HG03457 (cell line): ENCODE results near the gene NKX2-4.
"Not testable (repeated sequence)": the region's sequence is repeated elsewhere in the genome, so short reads cannot be mapped to it uniquely, and the experiment has no call there.

Source experiments
- ATAC-seq: cut with Tn5 transposase; IDR thresholded peaks from one replicate; pipeline ENCODE4 v1.9.1; 2021; ENCODE audit warnings: moderate number of reproducible peaks; ENCODE audit not compliant: unreplicated experiment

NKX2-4 gene

GRCh38 chr20:21394551-21394950 lies 2.8 kb downstream of the NKX2-4 start:
- no peak for ATAC-seq

DNA sequence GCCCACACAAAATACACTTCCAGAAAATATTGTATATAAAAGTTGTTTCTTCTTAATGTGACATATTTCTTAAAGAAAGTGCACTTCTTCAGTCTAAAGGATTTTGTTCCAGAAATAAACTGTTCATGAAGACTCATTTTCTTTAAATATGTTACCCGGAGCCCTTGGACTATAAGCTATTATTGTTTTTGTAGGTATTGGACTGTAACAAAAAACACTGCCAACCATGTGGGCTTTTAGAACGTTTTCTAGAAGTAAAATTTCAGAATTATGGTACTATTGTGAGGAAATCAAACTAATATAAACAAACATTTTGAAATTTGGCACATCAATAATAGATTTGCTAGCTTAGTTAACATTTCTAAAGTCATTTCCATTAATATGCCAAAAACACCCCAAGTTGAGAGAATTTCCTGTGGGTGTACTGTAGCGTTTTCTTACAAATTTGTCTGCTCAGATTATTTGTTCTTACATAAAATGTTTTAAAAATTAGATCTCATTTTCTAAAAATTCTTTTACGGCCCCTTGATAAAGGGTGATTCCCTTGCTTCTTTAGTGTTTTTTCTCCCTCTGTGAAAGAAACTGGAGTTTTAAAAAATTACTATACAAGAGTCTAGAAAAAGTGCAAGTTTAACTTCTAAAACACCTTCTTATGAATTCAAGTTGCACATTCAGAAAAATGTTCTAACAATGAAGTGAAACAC lies 3.4 kb downstream of the NKX2-4 start:
- ATAC-seq = no peak

DNA sequence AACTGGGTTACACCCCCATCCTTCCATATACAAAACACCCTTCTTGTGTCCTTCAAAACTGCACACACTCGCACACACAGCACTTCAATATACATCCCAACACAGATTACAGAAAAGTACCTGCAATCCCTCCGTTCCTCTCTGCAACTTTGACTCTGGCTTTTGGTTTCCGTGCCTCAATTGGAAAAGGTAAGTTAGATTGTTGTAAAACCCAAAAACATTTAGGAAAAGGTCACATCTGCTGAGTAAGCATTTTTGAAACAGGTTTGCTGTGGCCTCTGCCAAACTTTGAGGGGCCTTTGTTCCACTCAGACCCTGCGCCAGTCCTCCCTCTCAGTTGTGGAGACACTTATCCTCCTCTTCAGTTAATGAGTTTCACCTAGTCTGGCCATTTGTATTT lies 4.2 kb downstream of the NKX2-4 start:
- no peak for ATAC-seq

- ATAC-seq = no peak
Observed at GRCh38 chr20:21391972-21392352, 5.4 kb downstream of the NKX2-4 start.

DNA sequence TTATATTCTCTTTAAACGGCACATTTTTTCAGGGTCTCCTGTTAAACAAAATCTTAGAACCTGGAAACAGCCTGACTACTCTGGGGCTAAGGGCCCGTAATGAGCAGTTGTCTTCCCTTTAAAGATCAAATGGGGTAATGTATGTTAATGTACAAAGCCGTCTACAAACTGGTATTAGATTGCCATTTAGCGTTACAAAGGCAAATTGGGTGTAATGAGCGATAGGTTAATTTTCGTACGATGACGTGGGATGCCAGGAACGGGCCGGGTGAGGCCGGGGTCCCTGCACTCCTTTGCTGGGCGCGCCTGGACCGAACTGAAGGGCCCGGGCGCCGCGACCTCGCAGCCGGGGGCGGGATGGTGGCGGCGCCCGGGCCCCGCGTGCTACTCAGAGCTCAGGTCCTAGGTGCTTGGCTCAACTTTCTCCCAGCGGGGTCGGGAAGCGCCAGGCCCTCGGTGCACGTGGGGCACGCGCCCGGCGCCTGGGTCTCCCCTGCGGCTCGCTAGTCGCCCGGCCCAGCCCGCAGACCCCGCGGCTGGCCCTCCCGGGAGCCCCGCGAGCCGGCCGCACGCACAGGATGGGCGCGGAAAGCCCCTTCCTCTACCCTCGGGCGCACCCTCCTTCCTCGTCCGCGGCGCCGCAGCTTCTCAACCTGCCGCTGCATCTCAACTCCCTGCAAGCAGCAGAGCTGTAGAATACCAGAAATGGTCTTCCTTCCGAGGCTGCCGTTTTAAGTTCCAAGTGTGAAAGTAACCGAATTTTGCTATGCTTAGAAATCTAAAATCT lies 5.9 kb downstream of the NKX2-4 start:
- ATAC-seq = no peak

- ATAC-seq = no peak
Observed at GRCh38 chr20:21390768-21391167, 6.6 kb downstream of the NKX2-4 start.

DNA sequence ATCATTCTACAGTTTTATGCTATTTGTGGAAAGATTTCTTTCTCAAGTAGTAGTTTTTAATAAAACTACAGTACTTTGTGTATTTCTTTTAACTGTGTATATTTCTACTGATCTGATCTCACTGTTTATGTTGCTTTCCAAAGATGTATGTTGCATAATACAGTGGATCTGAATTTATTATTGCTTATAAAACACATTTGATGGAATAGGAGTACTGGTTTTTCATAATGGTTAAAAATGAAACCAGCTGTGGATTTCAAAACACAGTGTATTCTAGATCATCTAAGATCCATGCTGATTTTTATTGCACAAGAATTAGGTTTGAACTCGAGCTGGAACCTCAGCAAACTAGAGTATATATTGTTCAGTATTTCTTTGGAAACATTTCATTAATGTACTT lies 8.0 kb downstream of the NKX2-4 start:
- no peak for ATAC-seq

DNA sequence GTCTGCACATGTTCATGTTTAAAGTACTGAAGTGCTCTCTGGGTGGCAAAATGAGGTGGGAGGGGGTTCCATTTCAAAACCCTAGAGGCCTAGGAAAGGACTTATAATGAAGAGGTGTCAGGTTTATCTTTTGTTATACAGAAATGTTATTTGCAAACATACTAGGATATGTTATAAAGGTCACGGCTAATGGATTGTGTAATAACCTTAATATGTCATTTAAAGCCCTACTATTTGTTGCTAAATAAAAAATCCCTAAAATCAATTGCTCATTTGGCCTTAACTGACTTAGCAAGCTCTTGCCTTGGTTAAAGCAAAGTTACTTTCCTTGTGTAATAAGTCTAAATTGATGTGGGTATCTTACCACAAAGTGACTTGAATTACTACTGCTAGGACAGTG lies 8.8 kb downstream of the NKX2-4 start:
- no peak for ATAC-seq

DNA sequence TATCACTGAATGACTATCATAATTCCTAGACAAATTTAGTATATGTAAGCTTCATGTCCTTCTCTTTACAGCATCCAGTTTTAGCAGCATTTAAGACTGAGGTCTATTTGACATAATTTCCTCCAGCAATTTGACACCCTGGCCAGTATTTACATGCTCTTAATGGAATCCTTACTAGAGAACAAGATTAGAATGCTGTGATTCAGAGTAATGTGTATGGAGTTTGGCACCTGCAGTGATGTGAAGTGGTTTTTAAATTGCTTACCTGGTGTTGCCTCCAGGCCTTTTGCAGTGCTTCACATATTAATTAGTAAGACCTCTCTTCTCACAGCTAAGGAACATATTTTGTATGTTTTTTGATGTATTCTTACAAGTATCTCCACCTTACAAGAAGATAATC lies 9.8 kb downstream of the NKX2-4 start:
- no peak for ATAC-seq

GRCh38 chr20:21386111-21386510 lies 11.2 kb downstream of the NKX2-4 start:
- no peak for ATAC-seq

DNA sequence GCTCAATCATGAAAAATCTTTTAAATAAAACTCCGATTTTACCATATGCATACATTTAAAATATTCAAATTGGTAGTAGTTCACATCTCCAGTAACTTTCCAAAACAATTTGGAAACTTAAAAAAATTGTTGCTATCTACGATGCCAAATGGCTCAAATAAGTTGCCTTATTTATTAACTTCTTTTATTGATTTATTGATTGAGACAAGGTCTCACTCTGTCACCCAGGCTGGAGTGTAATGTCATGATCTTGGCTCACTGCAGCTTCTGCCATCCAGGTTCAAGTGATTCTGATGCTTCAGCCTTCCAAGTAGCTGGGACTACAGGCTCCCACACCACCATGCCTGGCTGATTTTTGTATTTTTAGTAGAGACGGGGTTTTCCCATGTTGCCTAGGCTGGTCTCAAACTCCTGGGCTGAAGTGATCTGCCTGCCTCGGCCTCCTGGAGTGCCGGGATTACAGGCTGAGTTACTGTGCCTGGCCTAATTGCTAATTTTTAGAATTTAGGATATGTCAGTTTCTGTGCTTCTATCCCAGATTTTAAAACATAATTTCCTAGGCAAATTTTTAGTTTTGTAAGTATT lies 12.9 kb downstream of the NKX2-4 start:
- ATAC-seq = no peak

- no peak for ATAC-seq
Observed at GRCh38 chr20:21381619-21382018, 15.7 kb downstream of the NKX2-4 start.

GRCh38 chr20:21380711-21381110 lies 16.6 kb downstream of the NKX2-4 start:
- ATAC-seq = no peak

DNA sequence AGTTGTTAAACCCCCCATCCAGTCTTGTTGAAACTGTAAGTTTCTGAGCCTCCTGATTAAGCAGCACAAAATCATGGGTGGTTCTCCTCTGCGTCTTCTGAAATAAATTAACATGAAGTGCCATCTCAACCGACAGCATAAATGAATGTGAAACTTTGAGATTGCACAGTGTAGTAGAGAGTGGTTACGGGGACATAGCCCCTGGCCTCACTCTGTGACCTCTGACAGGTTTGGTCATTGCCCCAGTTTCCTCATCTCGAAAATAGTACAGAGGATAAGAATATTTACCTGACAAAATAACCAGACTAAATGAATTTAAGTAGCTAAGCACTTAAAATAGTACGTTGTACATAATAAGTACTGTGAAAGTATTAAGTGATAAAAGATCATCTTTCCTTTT lies 19.1 kb downstream of the NKX2-4 start:
- no peak for ATAC-seq

DNA sequence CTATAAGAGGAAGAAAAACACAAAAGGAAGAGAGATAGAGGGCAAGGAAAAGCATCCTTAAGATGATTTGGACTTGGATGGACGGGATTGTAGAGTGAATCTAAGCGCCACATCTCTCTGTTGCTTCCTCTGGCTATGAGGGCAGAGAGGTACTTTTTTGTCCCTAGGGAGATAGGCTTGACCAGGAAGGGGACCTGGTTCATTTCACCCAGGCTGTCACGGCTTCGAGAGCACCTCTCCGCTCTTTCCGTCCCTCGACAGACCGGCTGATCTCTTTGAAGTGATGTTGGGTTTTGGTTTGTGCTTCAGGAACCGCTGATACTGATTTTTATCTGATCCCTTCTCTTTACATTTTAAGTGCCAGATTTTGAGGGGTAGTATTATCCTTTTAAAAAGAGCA lies 19.6 kb downstream of the NKX2-4 start:
- ATAC-seq = no peak

- no peak for ATAC-seq
Observed at GRCh38 chr20:21376626-21377025, 20.7 kb downstream of the NKX2-4 start.

DNA sequence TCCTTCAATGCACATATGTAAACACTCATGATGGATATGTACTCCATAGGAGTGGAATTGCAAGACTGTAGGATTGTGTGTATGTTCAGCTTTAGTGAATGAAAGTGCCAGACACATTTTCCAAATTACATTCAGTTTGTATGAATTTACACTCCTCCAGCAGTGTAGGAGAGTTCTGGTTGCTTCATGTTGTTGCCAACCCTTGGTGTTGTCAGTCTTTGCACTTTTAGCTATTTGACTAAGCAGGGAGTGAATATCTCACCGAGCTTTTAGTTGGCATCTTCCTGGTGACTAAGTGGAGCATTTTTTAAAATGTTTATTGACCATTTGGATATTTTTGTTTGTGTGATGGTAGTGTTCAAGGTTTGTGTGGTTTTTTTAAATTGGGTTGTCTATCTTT lies 23.9 kb downstream of the NKX2-4 start:
- no peak for ATAC-seq

DNA sequence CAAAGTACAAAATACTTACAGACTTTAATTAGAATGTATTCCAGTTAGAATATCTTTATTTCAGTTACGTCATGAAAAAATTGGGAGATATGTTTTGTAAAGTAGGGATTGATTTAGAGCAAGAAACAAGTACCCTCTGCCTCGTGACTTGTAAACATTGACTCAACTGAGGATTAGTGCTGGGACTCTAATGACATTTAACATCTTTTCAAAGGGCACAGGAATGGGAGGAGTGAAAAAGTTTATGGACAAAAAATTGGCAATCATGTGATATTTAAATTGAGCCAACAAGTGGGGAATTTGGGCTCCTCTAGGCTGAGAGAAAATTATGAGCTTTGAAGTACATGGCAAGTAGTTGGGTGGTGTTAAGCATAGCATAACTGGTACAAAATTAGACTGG lies 25.3 kb downstream of the NKX2-4 start:
- no peak for ATAC-seq

GRCh38 chr20:21371193-21371592 lies 26.1 kb downstream of the NKX2-4 start:
- ATAC-seq = no peak

DNA sequence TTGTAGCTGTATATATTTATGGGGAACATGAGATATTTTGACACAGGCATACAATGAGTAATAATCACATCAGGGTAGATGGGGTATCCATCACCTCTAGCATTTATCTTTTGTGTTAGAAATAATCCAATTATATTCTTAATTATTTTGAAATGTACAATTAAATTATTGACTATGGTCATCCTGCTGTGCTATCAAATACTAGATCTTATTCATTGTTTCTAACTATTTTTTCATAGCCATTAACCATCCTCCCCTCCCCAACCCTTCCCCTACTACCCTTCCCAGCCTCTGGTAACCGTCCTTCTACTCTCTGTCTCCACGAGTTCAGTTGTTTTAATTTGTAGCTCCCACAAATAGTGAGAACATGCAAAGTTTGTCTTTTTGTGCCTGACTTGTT lies 28.5 kb downstream of the NKX2-4 start:
- ATAC-seq = no peak

GRCh38 chr20:21366273-21366672 lies 31.1 kb downstream of the NKX2-4 start:
- not testable (repeated sequence) for ATAC-seq

DNA sequence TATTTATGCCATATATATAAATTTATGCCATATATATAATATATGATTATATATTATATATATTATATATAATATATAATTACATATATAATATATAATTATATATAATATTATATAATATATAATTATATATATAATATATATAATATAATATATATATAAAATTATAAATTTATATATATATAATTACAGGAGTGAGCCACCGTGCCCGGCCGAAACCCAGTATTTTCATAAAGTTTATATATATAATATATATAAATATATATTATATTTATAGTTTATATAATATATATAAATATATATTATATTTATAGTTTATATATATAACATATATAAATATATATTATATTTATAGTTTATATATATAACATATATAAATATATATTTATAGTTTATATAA lies 31.6 kb downstream of the NKX2-4 start:
- ATAC-seq = no peak
